IPS-18c (cell line): ENCODE results near the gene ESRRG.

Experiments
- H3K4me3 ChIP-seq: 2 replicates; pipeline ENCODE4 v1.7.0; 2013; ENCODE audit warnings: low read depth, mild to moderate bottlenecking, low read length, moderate library complexity; ENCODE audit not compliant: insufficient read depth
- H3K9me3 ChIP-seq: one replicate; pipeline ENCODE4 v1.6.1; 2013; ENCODE audit warnings: mild to moderate bottlenecking, low read length, moderate library complexity; ENCODE audit not compliant: control insufficient read depth, insufficient read depth

ESRRG gene

GRCh38 chr1:216518844-216519627 is 204.2 kb downstream of the ESRRG start:
- Histone ChIP-seq H3K4me3 (no peak overlapping the region), H3K9me3 (no peaks in the 10 kb centered on the region)

- no peak overlapping the region for H3K4me3 ChIP-seq
- H3K9me3 ChIP-seq: no peaks in the 10 kb centered on the region
Measured at GRCh38 chr1:216502528-216503162, 220.6 kb downstream of the ESRRG start.

- Histone ChIP-seq H3K9me3 (no peaks in the 10 kb centered on the region), H3K4me3 (no peak overlapping the region)
Measured at GRCh38 chr1:216500273-216500967, 222.8 kb downstream of the ESRRG start.

GRCh38 chr1:216499581-216500272 is 223.5 kb downstream of the ESRRG start:
- Histone ChIP-seq H3K4me3 (no peak overlapping the region), H3K9me3 (no peaks in the 10 kb centered on the region)

- no peak overlapping the region for H3K4me3 ChIP-seq
- H3K9me3 ChIP-seq: no peaks in the 10 kb centered on the region
Measured at GRCh38 chr1:216498277-216498676, 225.0 kb downstream of the ESRRG start.

DNA sequence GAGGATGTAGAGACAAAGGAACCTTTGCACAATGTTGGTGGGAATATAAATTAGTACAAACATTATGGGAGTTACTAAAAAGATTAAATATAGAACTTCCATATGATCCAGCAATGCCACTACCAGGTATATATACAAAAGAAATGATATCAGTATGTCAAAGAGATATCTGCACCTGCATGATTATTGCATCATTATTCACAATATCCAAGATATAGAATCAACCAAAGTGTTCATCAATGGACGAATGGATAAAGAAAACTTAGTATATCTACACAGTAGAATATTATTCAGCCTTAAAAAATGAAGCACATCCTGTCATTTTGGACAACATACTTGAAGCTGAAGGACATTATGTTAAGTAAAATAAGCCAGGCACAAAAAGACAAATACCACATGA is 238.2 kb downstream of the ESRRG start:
- H3K9me3 ChIP-seq: no peaks in the 10 kb centered on the region

GRCh38 chr1:216483672-216484401 is 239.4 kb downstream of the ESRRG start:
- Histone ChIP-seq H3K4me3 (no peak overlapping the region), H3K9me3 (no peaks in the 10 kb centered on the region)

More for the DNA sequence above, 238.2 kb downstream of the ESRRG start:
- no peak overlapping the region for H3K4me3 ChIP-seq

DNA sequence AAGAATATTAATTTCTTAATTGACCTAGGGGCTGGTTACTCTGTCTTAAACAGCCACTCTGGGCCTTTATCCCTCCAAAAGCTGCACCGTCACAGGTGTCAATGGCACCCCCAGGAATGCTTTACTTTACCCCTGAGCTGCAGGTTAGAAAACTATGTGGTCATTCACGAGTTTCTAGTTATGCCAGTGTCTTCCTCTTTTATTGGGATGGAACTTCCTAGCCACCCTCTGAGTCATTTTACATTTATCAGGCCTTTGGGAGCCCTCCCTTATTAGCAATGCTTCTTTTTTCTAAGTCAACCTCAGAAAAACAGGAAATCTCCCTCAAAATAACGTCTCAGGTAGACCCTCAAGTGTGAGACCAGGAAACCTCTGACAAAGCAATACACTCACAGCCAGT is 240.6 kb downstream of the ESRRG start:
- Histone ChIP-seq H3K4me3 (no peak overlapping the region), H3K9me3 (no peaks in the 10 kb centered on the region)

GRCh38 chr1:216478238-216478637 is 245.0 kb downstream of the ESRRG start:
- H3K9me3 ChIP-seq: no peaks in the 10 kb centered on the region
- no peak overlapping the region for H3K4me3 ChIP-seq

- Histone ChIP-seq H3K9me3 (no peaks in the 10 kb centered on the region), H3K4me3 (no peak overlapping the region)
Measured at GRCh38 chr1:216476341-216476740, 246.9 kb downstream of the ESRRG start.

- Histone ChIP-seq H3K4me3 (no peak overlapping the region), H3K9me3 (no peaks in the 10 kb centered on the region)
Measured at GRCh38 chr1:216475659-216476276, 247.5 kb downstream of the ESRRG start.

- H3K4me3 ChIP-seq: no peak overlapping the region
- no peaks in the 10 kb centered on the region for H3K9me3 ChIP-seq
Measured at GRCh38 chr1:216466162-216466801, 256.9 kb downstream of the ESRRG start.

DNA sequence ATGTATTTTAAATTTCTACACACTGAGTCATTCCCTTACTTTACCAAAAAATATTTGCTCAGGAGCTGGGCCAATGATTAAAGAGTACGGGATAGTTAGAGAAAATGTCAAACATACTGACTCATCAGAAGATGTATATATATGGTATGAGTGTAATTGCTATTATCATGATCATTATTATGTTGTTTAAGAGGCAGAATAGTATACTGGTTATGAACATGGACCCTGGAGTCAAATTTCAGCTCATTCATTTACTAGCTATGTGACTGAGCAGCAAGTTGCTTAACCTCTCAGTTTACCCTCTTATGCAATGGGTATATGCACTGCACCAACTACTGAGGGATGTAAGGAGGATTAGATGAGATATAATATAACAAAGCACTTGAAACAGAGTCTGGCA is 258.7 kb downstream of the ESRRG start:
- Histone ChIP-seq H3K9me3 (no peaks in the 10 kb centered on the region), H3K4me3 (no peak overlapping the region)

GRCh38 chr1:216462066-216462775 is 261.0 kb downstream of the ESRRG start:
- no peaks in the 10 kb centered on the region for H3K9me3 ChIP-seq
- no peak overlapping the region for H3K4me3 ChIP-seq

- no peak overlapping the region for H3K4me3 ChIP-seq
- H3K9me3 ChIP-seq: no peaks in the 10 kb centered on the region
Measured at GRCh38 chr1:216461466-216461865, 261.8 kb downstream of the ESRRG start.
